ENCODE results near the gene CCDC141.
"Not testable (repeated sequence)": the region's sequence is repeated elsewhere in the genome, so short reads cannot be mapped to it uniquely, and the experiment has no call there.

Gene CCDC141
- 4.3 to 15.4 reads per million in 2 donors for total RNA-seq

DNA sequence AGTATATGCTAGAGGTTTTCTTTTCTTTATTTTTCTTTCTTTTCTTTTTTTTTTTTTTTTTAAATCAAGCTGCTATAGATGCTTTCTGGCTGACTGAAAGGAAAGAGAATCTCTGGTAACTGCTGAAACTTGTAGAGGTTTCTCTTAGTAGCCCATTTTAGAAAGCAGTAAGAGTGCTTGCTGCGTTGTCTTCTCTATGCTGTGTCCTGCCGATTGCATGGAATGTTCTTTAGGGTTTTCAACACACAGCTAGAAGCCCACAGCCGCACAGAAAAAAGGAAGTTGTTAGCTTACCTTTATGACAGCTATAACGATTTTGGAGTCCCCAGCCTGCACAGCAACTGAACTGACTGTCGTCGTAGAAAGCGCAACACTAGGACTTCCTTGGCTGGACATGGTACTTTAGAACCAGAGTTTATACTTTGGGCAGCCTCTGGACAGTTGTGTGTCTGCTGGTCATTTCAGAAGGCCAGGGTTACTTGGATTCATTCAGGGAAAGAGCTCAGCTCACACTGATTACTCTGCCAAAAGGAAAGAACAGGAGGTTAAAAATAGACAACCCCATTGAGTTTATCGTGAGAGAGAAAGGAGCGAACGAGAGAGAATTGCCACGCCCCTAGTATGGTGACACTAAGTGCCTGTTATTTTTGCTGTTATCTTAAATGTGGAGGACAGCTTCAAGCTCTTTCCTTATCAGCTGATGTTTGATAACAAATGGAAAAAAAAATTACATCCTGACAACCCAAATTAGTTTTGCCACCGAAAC lies at the start of gene CCDC141:
Gene CCDC141, minus strand, starts transcription at position 592 of the 766 bp plus-strand sequence. Its CDS starts 196 bp downstream, at position 396.
- DNase-seq, result no peak

DNA sequence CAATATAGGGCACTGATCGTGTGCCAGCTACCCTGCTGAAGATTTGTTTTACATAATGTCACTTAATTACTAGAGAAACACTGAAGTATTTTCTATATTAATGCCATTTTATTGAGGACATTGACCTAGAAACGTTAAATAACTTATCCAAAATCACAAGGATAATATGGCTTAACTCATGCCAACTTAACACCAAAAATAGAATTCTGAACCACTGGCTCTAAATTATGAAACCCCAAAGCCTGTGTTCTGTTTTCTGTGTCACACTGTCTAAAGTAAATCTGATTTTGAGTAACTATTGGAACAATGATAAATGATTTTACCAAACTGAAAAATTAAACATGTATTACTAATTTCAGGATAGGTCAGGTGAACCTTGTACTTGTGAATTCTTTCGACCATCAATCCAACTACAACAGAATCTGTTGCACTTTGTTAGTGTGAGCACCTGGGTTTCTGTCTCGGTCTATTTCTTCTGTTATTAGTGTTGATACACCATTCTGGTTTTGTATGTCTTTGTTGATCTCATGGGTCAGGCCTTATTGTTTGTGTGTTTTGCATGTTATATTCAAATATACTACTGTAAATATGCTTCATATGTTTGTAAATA lies 48.2 kb upstream of the CCDC141 start:
- DNase-seq, result no peak

GRCh38 chr2:179097131-179097530 lies 47.2 kb upstream of the CCDC141 start:
- DNase-seq, result no peak

GRCh38 chr2:179096090-179096489 lies 46.2 kb upstream of the CCDC141 start:
- DNase-seq, result no peak

GRCh38 chr2:179092912-179093311 lies 43.0 kb upstream of the CCDC141 start:
- not testable (repeated sequence) for DNase-seq

DNA sequence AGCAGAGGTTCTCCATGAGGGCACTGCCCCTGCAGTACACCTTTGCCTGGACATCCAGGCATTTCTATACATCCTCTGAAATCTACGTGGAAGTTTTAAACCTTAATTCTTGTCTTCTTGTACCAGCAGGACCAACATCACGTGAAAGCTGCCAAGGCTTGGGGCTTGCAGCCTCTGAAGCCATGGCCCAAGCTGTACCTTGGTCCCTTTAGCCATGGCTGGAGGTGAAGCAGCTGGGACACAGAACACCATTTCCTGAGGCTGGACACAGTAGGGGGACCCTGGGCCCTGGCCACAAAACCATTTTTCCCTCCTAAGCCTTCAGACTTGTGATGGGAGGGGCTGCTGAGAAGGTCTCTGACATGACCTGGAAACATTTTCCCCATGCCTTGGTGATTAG lies 32.8 kb upstream of the CCDC141 start:
- no peak for DNase-seq

- no peak for DNase-seq
Observed at GRCh38 chr2:179081954-179082353, 32.0 kb upstream of the CCDC141 start.

GRCh38 chr2:179072527-179072926 lies 22.6 kb upstream of the CCDC141 start:
- DNase-seq, result no peak

DNA sequence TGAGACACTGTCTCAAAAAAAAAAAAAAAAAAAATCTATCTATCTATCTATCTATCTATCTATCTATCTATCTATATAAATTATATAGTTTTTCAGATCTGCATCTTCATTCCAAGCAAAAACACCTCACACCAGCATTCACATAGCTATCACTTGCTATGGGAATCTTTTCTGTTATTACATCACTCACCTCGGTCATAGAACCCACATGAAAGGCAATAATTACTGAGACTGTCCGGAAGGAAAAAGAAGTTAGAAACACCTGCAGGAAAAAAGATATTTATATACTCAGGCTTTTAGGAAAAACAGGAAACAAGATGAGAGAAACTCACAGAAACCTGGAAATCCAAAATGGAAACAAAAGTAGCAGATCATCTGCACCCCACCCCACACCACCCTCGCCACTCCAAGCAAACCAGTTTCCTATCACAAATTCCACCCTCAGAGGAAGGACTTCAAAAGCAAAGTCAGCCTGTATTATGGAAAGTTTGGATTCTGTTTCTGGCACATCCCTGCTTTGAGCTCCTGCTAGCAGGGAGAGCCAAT lies 21.9 kb upstream of the CCDC141 start:
- no peak for DNase-seq

GRCh38 chr2:179070895-179071294 lies 21.0 kb upstream of the CCDC141 start:
- no peak for DNase-seq

DNA sequence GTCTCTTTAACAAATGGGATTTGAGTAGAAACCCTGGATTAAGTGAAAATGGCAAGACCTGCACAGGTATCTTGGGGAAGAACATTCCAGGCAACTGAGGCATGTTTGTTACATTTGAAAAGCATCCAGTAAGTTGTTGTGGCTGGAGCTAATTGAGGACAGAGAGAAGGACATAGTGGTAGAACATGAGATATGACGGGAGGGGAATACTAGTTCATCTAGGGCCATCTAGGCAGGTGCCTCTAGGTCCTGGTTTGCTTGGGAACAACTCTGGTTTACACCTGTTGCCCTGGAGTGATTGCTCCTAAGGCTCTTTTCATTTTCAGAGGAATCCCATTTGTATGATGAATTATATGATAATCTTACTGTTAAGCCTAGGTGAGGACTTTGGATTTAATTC lies 19.7 kb upstream of the CCDC141 start:
- DNase-seq, result no peak

GRCh38 chr2:179068991-179069643 lies 19.2 kb upstream of the CCDC141 start:
- no peak for DNase-seq

DNA sequence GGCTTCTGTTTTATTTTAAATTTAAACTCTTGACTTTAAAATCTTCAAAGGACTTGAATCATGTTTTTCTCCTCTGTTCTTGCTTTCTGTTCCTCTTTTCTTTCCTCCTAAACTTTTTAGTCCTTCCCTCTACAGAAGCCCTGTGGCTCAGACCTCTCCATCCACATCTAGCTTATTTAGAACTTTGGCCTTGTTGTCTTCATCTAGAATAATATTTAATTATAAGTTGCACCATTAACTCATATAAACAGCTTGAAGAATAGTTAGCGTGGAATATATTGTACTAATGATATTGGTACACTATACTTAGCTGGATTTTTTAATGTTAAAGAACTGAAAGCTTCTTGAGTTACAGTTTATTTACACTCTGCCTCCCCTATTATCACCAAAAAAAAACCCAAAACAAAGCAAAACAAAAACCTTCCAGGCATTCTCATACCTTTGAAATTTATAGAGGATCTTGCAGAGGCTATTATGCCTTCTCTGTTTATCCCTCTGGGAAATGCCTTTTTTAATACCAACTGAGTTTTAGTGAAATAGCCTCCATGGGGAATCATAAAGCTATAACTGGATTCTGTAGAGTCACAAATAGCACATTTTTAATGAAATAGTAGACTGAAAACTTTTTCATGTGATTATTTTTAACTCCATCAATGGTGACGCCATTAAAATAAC lies 9.2 kb upstream of the CCDC141 start:
- no peak for DNase-seq

DNA sequence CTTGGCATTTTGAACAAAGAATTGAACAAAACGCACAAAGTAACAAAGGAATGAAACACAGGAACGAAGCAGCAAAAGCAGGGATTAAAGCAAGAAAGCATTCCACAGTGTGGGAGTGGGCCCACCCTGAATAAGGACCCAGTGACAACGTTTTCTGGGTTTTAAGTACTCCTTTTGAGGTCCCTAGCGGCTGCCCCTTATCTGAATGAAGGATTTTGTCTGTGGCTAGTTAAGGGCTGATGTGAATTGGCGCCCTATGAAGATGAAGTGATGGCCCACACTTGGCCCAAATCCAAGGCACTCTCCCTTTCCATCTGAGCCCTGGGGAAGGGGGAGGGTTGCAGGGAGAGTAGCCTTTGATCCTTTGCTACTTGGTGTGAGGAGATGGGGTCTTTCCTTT lies 7.8 kb upstream of the CCDC141 start:
- DNase-seq, result no peak

- DNase-seq, result not testable (repeated sequence)
Observed at GRCh38 chr2:179053568-179053967, 3.6 kb upstream of the CCDC141 start.

DNA sequence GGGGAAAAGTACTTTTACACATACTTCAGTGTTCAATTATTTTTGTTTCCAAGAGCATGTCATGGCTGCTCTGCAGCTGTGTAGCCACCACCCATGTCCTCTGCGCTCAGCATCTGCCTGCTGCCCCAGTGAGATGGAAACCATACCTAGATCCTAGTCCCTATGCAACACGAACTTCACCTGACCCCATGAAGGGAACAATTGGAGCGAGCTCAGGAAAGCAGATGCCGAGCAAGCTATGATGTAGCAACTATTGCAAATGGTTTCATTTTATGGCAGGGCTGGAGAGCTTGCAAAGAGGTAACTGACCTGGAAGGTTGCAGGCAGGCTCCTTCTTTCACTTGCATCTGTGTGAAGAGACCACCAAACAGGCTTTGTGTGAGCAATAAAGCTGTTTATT lies 1.3 kb upstream of the CCDC141 start:
- DNase-seq, result no peak

DNA sequence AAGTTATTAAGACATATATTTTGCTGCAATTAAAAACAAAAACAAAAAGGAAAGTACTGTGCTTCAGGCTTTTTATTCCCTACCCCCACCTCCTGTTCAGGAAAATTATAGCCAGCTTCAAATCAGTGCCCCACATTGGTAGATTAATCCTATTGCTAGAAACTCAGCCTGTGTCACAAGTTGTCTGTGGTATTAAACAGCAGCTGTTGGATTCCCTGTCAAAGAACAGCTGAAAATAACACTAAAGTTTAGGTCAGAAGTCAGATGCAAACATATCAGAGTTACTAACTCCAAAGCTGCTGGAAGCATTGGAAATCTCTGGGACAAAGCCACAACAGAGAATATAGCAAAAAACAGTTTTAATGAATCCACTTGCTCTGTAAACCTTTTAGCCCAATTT lies 818 bp upstream of the CCDC141 start:
- DNase-seq, result no peak

DNA sequence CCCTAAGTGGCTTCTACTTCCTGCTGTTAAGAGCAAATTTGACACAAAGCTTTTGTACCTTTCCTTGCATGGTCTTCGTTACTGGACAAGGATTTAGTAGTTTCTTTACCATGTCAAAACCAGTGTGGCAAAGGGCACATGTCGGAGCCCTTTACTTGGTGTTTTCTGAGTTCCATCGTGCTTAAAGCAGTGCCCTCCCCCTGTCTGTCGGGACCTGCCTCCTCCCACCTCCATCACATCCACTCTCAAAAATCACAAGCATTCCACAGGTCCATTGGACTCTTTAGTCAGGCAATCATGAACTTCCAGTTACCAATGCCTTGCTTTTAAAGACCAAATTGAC lies 763 bp downstream of the CCDC141 start:
- DNase-seq, result no peak

DNA sequence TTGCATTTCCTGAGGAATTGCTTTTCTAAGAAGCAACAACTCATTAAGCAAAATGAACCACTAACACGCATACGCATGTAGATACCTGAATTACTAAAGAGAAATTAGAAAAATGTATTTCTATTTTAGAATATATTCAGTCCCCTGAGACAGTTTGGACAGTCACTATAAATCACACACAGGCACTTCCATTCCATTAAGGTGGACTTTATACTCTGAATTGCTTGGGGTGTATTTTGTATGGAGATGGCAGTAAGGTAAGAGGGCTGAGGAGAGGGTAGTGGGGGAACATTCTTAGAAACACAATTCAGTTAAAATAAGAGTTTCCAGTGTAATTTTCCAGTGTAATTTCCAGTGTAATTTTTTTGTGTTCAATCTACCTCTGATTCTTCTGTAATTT lies 1.8 kb downstream of the CCDC141 start:
- DNase-seq, result no peak

GRCh38 chr2:179045602-179046001 lies 4.3 kb downstream of the CCDC141 start:
- not testable (repeated sequence) for DNase-seq

GRCh38 chr2:179044500-179044899 lies 5.4 kb downstream of the CCDC141 start:
- no peak for DNase-seq

- DNase-seq, result no peak
Observed at GRCh38 chr2:179037807-179038206, 12.1 kb downstream of the CCDC141 start.

DNA sequence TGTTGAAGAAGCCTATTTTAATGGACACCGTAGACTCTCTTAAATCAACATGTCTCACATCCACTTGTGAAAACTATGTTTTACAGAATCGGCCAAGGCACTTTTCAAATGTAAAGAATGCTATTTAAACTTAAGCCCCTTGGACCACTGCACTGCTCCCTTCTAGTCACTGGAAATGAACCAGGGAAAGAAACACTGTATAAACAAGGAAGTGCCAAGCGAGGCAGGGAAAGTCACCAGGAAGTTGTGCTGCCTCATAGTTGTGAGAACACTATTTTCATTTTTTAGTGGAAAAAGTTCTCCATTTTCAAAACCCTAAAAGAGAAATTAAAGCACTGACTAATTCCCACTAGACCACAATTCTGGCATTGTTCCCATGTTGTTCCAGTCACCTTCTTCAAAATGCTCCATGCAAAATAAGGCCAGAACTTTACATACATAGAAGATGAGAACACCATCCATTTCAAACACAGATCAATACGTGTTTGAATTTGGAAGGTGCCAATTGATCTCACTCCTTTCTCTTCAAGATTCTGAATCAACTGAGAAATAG lies 13.5 kb downstream of the CCDC141 start:
- no peak for DNase-seq

Data from T-helper 9 cell (primary cell).